Right lobe of liver (tissue), 4 donors: Measurements from ENCODE around the gene THYN1.

Experiments
- POLR2A ChIP-seq: fragments of 450-650 bp; IDR thresholded peaks from one replicate; pipeline ENCODE4 v1.6.1; 2017; ENCODE audit warnings: antibody characterized with exemption, mild to moderate bottlenecking
- TF ChIP-seq, protein P1 (sequence below), 4 donors: fragments of 200-600 bp in 3 of 4; fragments of 450-650 bp in 1 of 4; IDR thresholded peaks; one replicate each; pipeline versions ENCODE4 v1.5.1 to v1.8.0; 2016 to 2022; ENCODE audit warnings: antibody characterized with exemption in 4 of 4, mild to moderate bottlenecking in 2 of 4
- donor health status: DM: no; HTN: no; CAD: no.
- donor health status: DM: no; HTN: no; CAD: no.
- donor health status: DM: no; HTN: yes; CAD: no.

DNA sequence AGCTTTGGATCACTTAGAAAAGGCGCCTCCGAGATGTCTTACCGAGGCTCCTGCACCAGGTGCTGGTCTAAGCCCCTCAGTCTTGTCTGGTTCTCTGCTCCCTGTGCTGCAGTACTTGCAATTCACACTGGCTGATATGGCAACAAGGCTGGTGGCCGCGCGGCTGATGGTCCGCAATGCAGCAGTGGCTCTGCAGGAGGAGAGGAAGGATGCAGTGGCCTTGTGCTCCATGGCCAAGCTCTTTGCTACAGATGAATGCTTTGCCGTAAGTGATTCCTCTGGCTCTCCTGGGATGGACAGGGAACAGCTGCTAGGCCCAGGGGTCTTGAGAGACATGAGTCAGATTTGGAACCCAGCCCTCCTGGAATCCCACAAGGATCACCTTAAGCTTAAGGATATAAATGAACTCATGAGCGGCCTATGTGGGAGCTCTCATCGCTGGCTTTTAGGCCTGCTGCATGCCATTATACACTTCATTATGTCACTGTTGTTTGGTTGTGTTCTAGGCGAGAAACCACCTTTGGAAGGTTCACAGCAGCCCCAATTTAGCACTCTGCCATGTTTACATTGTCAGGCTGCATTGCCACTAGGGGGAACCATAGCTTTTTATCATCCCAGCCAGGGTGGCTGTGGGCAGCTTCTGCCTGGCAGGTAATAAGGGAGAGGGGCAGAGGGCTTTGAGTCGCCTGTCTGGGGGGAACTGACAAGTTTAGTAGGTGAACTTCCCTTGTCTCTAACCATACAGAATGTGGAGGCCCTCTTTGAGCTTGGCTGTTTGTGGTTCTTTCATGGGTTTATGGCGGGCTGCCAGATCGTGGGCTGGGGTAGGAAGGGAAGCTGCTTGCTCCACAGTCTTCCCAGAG lies 8.7 kb upstream of the THYN1 start:
- TF ChIP-seq, protein P1, sequence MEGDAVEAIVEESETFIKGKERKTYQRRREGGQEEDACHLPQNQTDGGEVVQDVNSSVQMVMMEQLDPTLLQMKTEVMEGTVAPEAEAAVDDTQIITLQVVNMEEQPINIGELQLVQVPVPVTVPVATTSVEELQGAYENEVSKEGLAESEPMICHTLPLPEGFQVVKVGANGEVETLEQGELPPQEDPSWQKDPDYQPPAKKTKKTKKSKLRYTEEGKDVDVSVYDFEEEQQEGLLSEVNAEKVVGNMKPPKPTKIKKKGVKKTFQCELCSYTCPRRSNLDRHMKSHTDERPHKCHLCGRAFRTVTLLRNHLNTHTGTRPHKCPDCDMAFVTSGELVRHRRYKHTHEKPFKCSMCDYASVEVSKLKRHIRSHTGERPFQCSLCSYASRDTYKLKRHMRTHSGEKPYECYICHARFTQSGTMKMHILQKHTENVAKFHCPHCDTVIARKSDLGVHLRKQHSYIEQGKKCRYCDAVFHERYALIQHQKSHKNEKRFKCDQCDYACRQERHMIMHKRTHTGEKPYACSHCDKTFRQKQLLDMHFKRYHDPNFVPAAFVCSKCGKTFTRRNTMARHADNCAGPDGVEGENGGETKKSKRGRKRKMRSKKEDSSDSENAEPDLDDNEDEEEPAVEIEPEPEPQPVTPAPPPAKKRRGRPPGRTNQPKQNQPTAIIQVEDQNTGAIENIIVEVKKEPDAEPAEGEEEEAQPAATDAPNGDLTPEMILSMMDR (IDR thresholded peaks at IDR 0.05) = peak; percentile 41 to 55 (median 54)
- TF ChIP-seq POLR2A = no peak
